K562 (cell line): ENCODE measurements around the gene TRMT1. TPM values are rescaled to one million over a fixed set of nuclear protein-coding genes. Genes with fewer than 3 reads are reported as not detected.
A peak's percentile ranks its signal among the peaks of the same experiment; 100 is the strongest.

Experiments used
- AFF1 ChIP-seq, 2 experiments: fragments of 450-650 bp; IDR thresholded peaks; 2 replicates each; pipeline ENCODE4 v1.6.1; 2018; ENCODE audit warnings: mild to moderate bottlenecking in 2 of 2, low read depth in 1 of 2; ENCODE audit not compliant: partially characterized antibody in 2 of 2
- CREB3 ChIP-seq: fragments of 450-650 bp; conservative IDR thresholded peaks from 2 replicates; pipeline ENCODE4 v1.6.1; 2016; ENCODE audit warnings: missing genetic modification characterization, low read depth, mild to moderate bottlenecking, missing compliant biosample characterization, moderate library complexity
- HOXB6 ChIP-seq: fragments of 250-450 bp; sonication (Bioruptor Pico); IDR thresholded peaks from 2 replicates; pipeline ENCODE4 v1.5.1; 2022; ENCODE audit warnings: mild to moderate bottlenecking, borderline replicate concordance
- MAX ChIP-seq: sonication (generic); formaldehyde crosslinking; IDR thresholded peaks from 2 replicates; pipeline ENCODE4 v1.9.0; 2022; ENCODE audit warnings: mild to moderate bottlenecking, missing genetic modification reagents
- OTX1 ChIP-seq: fragments of 450-650 bp; formaldehyde crosslinking; IDR thresholded peaks from 2 replicates; pipeline ENCODE4 v1.4.0; 2022; ENCODE audit warnings: mild to moderate bottlenecking
- PHTF2 ChIP-seq: fragments of 250-450 bp; sonication (Bioruptor Pico); IDR thresholded peaks from 2 replicates; pipeline ENCODE4 v1.5.0; 2021; ENCODE audit warnings: mild to moderate bottlenecking
- POLR2AphosphoS5 ChIP-seq: IDR thresholded peaks from 2 replicates; pipeline ENCODE4 v1.6.1; 2011; ENCODE audit warnings: mild to moderate bottlenecking, low read depth, low read length, moderate library complexity; ENCODE audit not compliant: control insufficient read depth, insufficient read depth
- SMAD2 ChIP-seq: fragments of 150-350 bp; IDR thresholded peaks from 2 replicates; pipeline ENCODE4 v1.6.1; 2014; ENCODE audit warnings: low read depth, mild to moderate bottlenecking, low read length
- SNIP1 ChIP-seq: fragments of 450-650 bp; IDR thresholded peaks from 2 replicates; pipeline ENCODE4 v1.7.1; 2017; ENCODE audit warnings: low read depth, mild to moderate bottlenecking
- TEAD4 ChIP-seq, 2 experiments: sonication (generic) in 1 of 2; formaldehyde crosslinking in 1 of 2; IDR thresholded peaks; 2 replicates each; pipeline versions ENCODE4 v1.6.1 to v1.8.0; 2012 to 2022; ENCODE audit warnings: borderline replicate concordance in 1 of 2, inconsistent platforms in 1 of 2, low read length in 1 of 2, mild to moderate bottlenecking in 1 of 2, missing genetic modification reagents in 1 of 2
- TOE1 ChIP-seq, 2 experiments: fragments of 450-650 bp in 1 of 2; sonication (generic) in 1 of 2; formaldehyde crosslinking in 1 of 2; IDR thresholded peaks; 2 replicates each; pipeline versions ENCODE4 v1.7.1 to v1.8.0; 2016 to 2022; ENCODE audit warnings: borderline replicate concordance in 2 of 2, mild to moderate bottlenecking in 2 of 2, antibody characterized with exemption in 1 of 2, inconsistent platforms in 1 of 2, low read depth in 1 of 2, missing genetic modification reagents in 1 of 2, moderate library complexity in 1 of 2
- ZNF57 ChIP-seq: fragments of 450-650 bp; formaldehyde crosslinking; IDR thresholded peaks from 2 replicates; pipeline ENCODE4 v1.4.0; 2020; ENCODE audit warnings: mild to moderate bottlenecking, moderate library complexity
- ZNF639 ChIP-seq, 2 experiments: fragments of 200-800 bp in 1 of 2; sonication (Bioruptor generic) in 1 of 2; sonication (generic) in 1 of 2; formaldehyde crosslinking in 1 of 2; IDR thresholded peaks in 1 of 2; conservative IDR thresholded peaks in 1 of 2; 2 replicates each; pipeline versions ENCODE4 v1.5.0 to v1.6.1; 2016 to 2020; ENCODE audit warnings: missing compliant biosample characterization in 1 of 2, missing genetic modification characterization in 1 of 2, missing genetic modification reagents in 1 of 2
- ZNF76 ChIP-seq: fragments of 250-450 bp; sonication (Bioruptor Pico); IDR thresholded peaks from 2 replicates; pipeline ENCODE4 v1.4.0; 2020; ENCODE audit warnings: mild to moderate bottlenecking, moderate library complexity, borderline replicate concordance
- polyA plus RNA-seq, 8 experiments: library from polyadenylated mRNA; depleted of rRNA in 4 of 8; stranded (reverse) in 5 of 8; unstranded in 3 of 8; fragments of >200 nt; fragmentation: Nextera tagmentation in 2 of 8; fragmentation: Illumina TruSeq in 1 of 8; extraction: Ambion mirVana in 2 of 8; extraction: Trizol in 1 of 8; gene quantifications; 2 replicates each; pipeline versions ENCODE4 v1.2.1 to v1.2.3, GENCODE V29; 2011 to 2014; ENCODE audit warnings: inconsistent platforms in 1 of 8, missing spikeins in 1 of 8
- total RNA-seq, 7 experiments: library from RNA; depleted of rRNA in 6 of 7; stranded (reverse); fragments of >200 nt in 6 of 7; fragmentation: Illumina TruSeq in 2 of 7; extraction: Trizol in 2 of 7; gene quantifications; 2 replicates each; pipeline versions ENCODE4 v1.2.1 to v1.2.3, GENCODE V29; 2011 to 2021; ENCODE audit warnings: low replicate concordance in 1 of 7
- TF ChIP-seq, protein P1 (sequence below): IDR thresholded peaks from 3 replicates; pipeline ENCODE4 v1.6.1; 2011; ENCODE audit warnings: borderline replicate concordance, mild to moderate bottlenecking; ENCODE audit not compliant: insufficient read length, insufficient read depth

Gene TRMT1
- total and polyA plus RNA-seq, 9 of the 15 experiments (the other 6 are each of a cell fraction or from before 2014, with no cell fraction given), result 5.8 to 158 (median 54.3) TPM

- TF ChIP-seq TOE1 (IDR thresholded peaks at IDR 0.05; ENCODE audit: borderline replicate concordance), result 0 out of 2 replicates have a peak, but pooled peaks have one; percentile 7
- TF ChIP-seq TOE1 (CRISPR knock-in tag; IDR thresholded peaks at IDR 0.05; ENCODE audit: borderline replicate concordance, low read depth), result no peak
- peak; percentile 95 for TF ChIP-seq OTX1 (CRISPR knock-in tag)
- TF ChIP-seq HOXB6, result 0 out of 2 replicates have a peak, but pooled peaks have one; percentile 37
- no peak for TF ChIP-seq ZNF57 (CRISPR knock-in tag)
- TF ChIP-seq TEAD4 (IDR thresholded peaks at IDR 0.05; ENCODE audit: low read length), result no peak; the same call in none of the 2 replicates
- no peak for TF ChIP-seq TEAD4 (CRISPR knock-in tag; IDR thresholded peaks at IDR 0.05; ENCODE audit: borderline replicate concordance)
- TF ChIP-seq, protein P1, sequence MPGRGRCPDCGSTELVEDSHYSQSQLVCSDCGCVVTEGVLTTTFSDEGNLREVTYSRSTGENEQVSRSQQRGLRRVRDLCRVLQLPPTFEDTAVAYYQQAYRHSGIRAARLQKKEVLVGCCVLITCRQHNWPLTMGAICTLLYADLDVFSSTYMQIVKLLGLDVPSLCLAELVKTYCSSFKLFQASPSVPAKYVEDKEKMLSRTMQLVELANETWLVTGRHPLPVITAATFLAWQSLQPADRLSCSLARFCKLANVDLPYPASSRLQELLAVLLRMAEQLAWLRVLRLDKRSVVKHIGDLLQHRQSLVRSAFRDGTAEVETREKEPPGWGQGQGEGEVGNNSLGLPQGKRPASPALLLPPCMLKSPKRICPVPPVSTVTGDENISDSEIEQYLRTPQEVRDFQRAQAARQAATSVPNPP, result no peak
- TF ChIP-seq SNIP1, result no peak
- no peak for TF ChIP-seq AFF1 (IDR thresholded peaks at IDR 0.05; ENCODE audit: low read depth in 1 of 2, partially characterized antibody in 2 of 2)
- TF ChIP-seq POLR2AphosphoS5, result peak; percentile 12; the same call in 1 of the 2 replicates
- TF ChIP-seq ZNF639 (CRISPR knock-in tag; conservative IDR thresholded peaks at IDR 0.05 in 1 of 2, IDR thresholded peaks at IDR 0.05 in 1 of 2), result no peak
- TF ChIP-seq ZNF76, result no peak
- peak; percentile 81; the same call in 1 of the 2 replicates for TF ChIP-seq PHTF2 (CRISPR knock-in tag)
- no peak for TF ChIP-seq SMAD2
- TF ChIP-seq CREB3 (tag), result no peak
- TF ChIP-seq MAX (CRISPR knock-in tag), result peak; percentile 2; the same call in 1 of the 2 replicates
Measured at GRCh38 chr19:13098277-13099072, 18.1 kb downstream of the TRMT1 start (continued).
